GM18502 (cell line): ENCODE results near the gene VIPR2.
"Not testable (repeated sequence)": the region's sequence is repeated elsewhere in the genome, so short reads cannot be mapped to it uniquely, and the experiment has no call there.

Experiments
- ATAC-seq: cut with Tn5 transposase; IDR thresholded peaks from one replicate; pipeline ENCODE4 v1.9.1; 2021; ENCODE audit warnings: mild to moderate bottlenecking; ENCODE audit not compliant: unreplicated experiment, poor library complexity

VIPR2 gene

GRCh38 chr7:159140170-159140910 is 4.3 kb downstream of the VIPR2 start:
- ATAC-seq: no peak

- no peak for ATAC-seq
These were observed 5.0 kb downstream of the VIPR2 start for GRCh38 chr7:159139639-159140038.

- no peak for ATAC-seq
These were observed 5.5 kb downstream of the VIPR2 start for GRCh38 chr7:159139202-159139601.

GRCh38 chr7:159138508-159138907 is 6.2 kb downstream of the VIPR2 start:
- no peak for ATAC-seq

GRCh38 chr7:159137906-159138305 is 6.8 kb downstream of the VIPR2 start:
- no peak for ATAC-seq

GRCh38 chr7:159136846-159137245 is 7.8 kb downstream of the VIPR2 start:
- no peak for ATAC-seq

- no peak for ATAC-seq
These were observed 8.2 kb downstream of the VIPR2 start for GRCh38 chr7:159136442-159136841.

- ATAC-seq: no peak
These were observed 8.7 kb downstream of the VIPR2 start for GRCh38 chr7:159136013-159136412.

- not testable (repeated sequence) for ATAC-seq
These were observed 11.8 kb downstream of the VIPR2 start for GRCh38 chr7:159132670-159133443.

GRCh38 chr7:159130820-159131219 is 13.8 kb downstream of the VIPR2 start:
- no peak for ATAC-seq

GRCh38 chr7:159130199-159130775 is 14.4 kb downstream of the VIPR2 start:
- ATAC-seq: no peak

GRCh38 chr7:159128767-159129166 is 15.9 kb downstream of the VIPR2 start:
- ATAC-seq: no peak

GRCh38 chr7:159127691-159128642 is 16.7 kb downstream of the VIPR2 start:
- no peak for ATAC-seq

GRCh38 chr7:159126311-159127260 is 18.1 kb downstream of the VIPR2 start:
- no peak for ATAC-seq

GRCh38 chr7:159125955-159126270 is 18.8 kb downstream of the VIPR2 start:
- no peak for ATAC-seq

GRCh38 chr7:159125104-159125954 is 19.3 kb downstream of the VIPR2 start:
- ATAC-seq: no peak

GRCh38 chr7:159123793-159124192 is 20.9 kb downstream of the VIPR2 start:
- ATAC-seq: not testable (repeated sequence)

- ATAC-seq: not testable (repeated sequence)
These were observed 21.4 kb downstream of the VIPR2 start for GRCh38 chr7:159123294-159123693.
